ENCODE data around the gene UQCRC2. TPM values are rescaled to one million over a fixed set of nuclear protein-coding genes. Genes with fewer than 3 reads are reported as not detected.
"Not testable (repeated sequence)": the region's sequence is repeated elsewhere in the genome, so short reads cannot be mapped to it uniquely, and the experiment has no call there.

UQCRC2 gene
- 100 to 1,000 TPM; 101 to 226 (median 164) TPM for total RNA-seq
- 100 to 1,000 TPM; 131 to 325 TPM for polyA plus RNA-seq
- long read RNA-seq, donor 1, transcript UQCRC2-201 (14 exons, 2,615 nt), result major isoform, 713 of 751 reads
- long read RNA-seq, donor 1, partial matches to known transcripts, result 20 of 751 reads
- long read RNA-seq, donor 1, other reads (novel, unspliced or antisense), result 18 of 751 reads
- long read RNA-seq, donor 2, transcript UQCRC2-203 (2 exons, 699 nt), result minor isoform, 11 of 108 reads
- long read RNA-seq, donor 2, transcript UQCRC2-201 (14 exons, 2,615 nt), result major isoform, 79 of 108 reads
- long read RNA-seq, donor 2, partial matches to known transcripts, result 17 of 108 reads
- long read RNA-seq, donor 2, other reads (novel, unspliced or antisense), result 0 of 108 reads
- long read RNA-seq, donor 3, transcript UQCRC2-201 (14 exons, 2,615 nt), result major isoform, 128 of 149 reads
- long read RNA-seq, donor 3, partial matches to known transcripts, result 8 of 149 reads
- long read RNA-seq, donor 3, other reads (novel, unspliced or antisense), result 12 of 149 reads

DNA sequence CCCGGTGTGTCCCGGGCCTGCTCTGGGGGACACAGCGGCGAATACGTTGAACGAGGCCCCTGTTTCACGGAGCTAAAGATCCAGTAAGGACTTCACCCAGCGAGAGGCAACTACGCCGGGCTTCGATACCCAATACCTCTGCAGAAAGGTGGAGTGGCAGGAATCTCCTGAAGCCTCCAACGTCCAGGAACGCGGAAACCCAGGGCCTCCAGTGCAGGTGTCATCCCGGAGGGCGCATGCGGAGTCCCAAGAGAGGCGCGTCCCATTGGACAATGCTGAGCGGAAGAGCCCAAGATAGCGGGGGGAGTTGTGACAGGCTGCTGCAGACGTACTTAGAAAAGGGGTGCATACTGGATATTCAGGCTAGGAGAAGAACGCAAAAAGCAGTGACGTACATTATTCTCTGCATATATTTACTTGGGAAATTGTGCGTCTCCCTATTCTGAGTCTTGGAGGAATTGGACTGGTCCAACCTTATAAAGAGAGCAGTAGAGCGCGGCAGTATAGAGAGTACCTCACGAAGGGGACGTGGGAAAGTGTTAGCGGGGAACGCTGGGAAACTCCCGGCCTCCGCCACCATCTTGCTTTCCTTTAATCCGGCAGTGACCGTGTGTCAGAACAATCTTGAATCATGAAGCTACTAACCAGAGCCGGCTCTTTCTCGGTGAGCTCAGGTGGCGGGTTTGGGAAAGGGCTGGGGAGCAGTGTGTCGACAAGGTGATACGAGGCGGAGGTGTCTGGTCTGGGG, at the start of gene UQCRC2:
UQCRC2 (plus strand) TSS at position 569 of the 748 bp plus-strand sequence; CDS start at position 632, 63 bp downstream.
- no peaks in the 10 kb centered on the region for H3K36me3 ChIP-seq
- peaks cover 6% of the 10 kb centered on the region for H3K4me1 ChIP-seq (ENCODE audit: insufficient read depth)
- DNase-seq, result peak; percentile 81 to 87 (median 83)
- H3K27ac ChIP-seq, result peak within 1 kb of the TSS; percentile 62 to 91
- WGBS, 3 donors, result 0 to 1% (median 0%) methylated on average over 41 of the region's 41 CpGs
- intact Hi-C loops (cut with DNase I), result loop anchor here in 1 of 4 donors (5.0 kb wide), 1 partner anchor 344 kb away; the partner anchor contains the start of gene POLR3E
- peak within 1 kb of the TSS; percentile 62 for H3K4me3 ChIP-seq
- H3K9me3 ChIP-seq, result no peaks in the 10 kb centered on the region
- no peaks in the 10 kb centered on the region for H3K27me3 ChIP-seq
- TF ChIP-seq POLR2A (IDR thresholded peaks at IDR 0.05) (peak; percentile 41), EP300 (IDR thresholded peaks at IDR 0.05) (no peak)
- TF ChIP-seq, protein P1, sequence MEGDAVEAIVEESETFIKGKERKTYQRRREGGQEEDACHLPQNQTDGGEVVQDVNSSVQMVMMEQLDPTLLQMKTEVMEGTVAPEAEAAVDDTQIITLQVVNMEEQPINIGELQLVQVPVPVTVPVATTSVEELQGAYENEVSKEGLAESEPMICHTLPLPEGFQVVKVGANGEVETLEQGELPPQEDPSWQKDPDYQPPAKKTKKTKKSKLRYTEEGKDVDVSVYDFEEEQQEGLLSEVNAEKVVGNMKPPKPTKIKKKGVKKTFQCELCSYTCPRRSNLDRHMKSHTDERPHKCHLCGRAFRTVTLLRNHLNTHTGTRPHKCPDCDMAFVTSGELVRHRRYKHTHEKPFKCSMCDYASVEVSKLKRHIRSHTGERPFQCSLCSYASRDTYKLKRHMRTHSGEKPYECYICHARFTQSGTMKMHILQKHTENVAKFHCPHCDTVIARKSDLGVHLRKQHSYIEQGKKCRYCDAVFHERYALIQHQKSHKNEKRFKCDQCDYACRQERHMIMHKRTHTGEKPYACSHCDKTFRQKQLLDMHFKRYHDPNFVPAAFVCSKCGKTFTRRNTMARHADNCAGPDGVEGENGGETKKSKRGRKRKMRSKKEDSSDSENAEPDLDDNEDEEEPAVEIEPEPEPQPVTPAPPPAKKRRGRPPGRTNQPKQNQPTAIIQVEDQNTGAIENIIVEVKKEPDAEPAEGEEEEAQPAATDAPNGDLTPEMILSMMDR (IDR thresholded peaks at IDR 0.05), result peak in 1 of 3 donors; percentile 32

DNA sequence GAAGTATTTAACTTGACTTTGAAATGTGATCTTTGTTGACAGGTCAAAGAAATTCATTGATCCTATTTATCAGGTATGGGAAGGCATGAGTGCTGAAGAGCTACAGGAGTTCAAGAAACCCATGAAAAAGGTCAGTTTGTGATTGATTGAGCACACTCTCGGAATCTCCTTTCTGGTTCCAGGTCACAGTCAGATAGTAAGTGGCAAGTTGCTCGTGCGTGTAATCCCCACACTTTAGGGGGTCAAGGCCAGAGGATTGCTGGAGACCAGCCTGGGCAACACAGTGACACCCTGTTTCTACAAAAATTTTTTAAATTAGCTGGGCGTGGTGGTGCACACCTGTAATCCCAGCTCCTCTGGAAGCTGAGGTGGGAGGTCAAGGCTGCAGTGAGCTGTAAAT, 20.5 kb upstream of the UQCRC2 start:
- DNase-seq; H3K4me1 ChIP-seq (ENCODE audit: insufficient read depth); H3K27ac ChIP-seq; H3K27me3 ChIP-seq; H3K4me3 ChIP-seq; H3K9me3 ChIP-seq; intact Hi-C loops (cut with DNase I); H3K36me3 ChIP-seq: not testable (repeated sequence)
- WGBS, 3 donors, result 38 to 52% (median 48%) methylated on average over 3 of the region's 4 CpGs

DNA sequence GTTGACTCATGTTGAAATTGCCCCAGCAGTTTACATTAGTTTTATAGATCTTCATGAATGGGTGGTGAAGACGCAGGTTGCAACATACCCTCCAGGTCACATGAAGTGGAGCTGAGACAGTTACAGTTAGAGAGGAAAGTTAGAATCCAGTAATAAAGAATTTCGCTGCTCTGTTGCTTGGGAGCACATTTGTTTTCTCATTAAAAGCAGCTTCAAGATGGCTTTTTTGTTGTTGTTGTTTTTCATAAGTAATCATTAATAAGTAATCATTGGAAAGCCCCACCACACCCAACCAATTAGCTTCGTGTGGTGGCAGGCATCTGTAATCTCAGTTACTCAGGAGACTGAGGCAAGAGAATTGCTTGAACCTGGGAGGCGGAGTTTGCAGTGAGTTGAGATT, 19.8 kb upstream of the UQCRC2 start:
- intact Hi-C loops (cut with DNase I); DNase-seq; H3K27me3 ChIP-seq; H3K4me1 ChIP-seq (ENCODE audit: insufficient read depth); H3K4me3 ChIP-seq; H3K9me3 ChIP-seq; H3K36me3 ChIP-seq; H3K27ac ChIP-seq: not testable (repeated sequence)
- WGBS, 3 donors, result 72 to 77% (median 75%) methylated on average over 4 of the region's 4 CpGs

DNA sequence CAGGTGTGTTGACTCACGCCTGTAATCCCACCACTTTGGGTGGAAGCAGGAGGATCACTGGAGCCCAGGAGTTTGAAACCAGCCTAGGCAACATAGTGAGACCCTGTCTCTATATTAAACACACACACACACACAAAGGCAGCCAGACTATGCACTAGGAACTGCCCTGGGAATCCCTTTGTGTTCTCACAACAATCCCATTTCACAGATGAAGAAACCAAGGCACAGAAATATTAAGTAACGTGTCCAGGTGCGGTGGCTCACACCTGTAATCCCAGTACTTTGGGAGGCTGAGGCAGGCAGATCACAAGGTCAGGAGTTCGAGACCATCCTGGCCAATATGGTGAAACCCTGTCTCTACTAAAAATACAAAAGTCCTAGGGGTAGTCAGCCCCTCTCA, 19.4 kb upstream of the UQCRC2 start:
- DNase-seq; intact Hi-C loops (cut with DNase I); H3K9me3 ChIP-seq; H3K36me3 ChIP-seq; H3K4me3 ChIP-seq; H3K27me3 ChIP-seq; H3K27ac ChIP-seq; H3K4me1 ChIP-seq (ENCODE audit: insufficient read depth): not testable (repeated sequence)
- 73 to 82% (median 81%) methylated on average over 4 of the region's 4 CpGs for WGBS, 3 donors

DNA sequence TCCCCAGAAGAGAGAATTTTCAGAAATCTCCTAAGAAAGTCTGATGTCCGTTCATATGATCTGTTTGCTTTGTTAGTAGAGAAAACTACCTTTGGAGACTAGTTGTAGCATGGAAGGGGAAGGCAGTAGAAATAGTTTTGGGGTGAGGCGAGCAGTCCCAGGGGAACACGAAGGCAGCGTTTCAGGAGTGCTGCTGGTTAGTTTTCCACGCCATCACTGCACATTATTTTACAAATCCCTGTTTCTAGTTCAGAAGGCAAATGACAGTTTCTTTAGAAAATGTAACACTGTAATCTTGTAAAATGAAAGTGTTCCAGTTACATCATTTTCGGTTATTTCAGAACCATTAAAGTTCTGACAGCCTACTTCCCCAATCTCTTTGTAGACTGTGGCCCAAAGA, 16.9 kb upstream of the UQCRC2 start:
- H3K27me3 ChIP-seq; H3K36me3 ChIP-seq; DNase-seq; H3K4me3 ChIP-seq; H3K27ac ChIP-seq; H3K4me1 ChIP-seq (ENCODE audit: insufficient read depth); intact Hi-C loops (cut with DNase I); H3K9me3 ChIP-seq: not testable (repeated sequence)
- 54 to 69% (median 63%) methylated on average over 6 of the region's 6 CpGs for WGBS, 3 donors

DNA sequence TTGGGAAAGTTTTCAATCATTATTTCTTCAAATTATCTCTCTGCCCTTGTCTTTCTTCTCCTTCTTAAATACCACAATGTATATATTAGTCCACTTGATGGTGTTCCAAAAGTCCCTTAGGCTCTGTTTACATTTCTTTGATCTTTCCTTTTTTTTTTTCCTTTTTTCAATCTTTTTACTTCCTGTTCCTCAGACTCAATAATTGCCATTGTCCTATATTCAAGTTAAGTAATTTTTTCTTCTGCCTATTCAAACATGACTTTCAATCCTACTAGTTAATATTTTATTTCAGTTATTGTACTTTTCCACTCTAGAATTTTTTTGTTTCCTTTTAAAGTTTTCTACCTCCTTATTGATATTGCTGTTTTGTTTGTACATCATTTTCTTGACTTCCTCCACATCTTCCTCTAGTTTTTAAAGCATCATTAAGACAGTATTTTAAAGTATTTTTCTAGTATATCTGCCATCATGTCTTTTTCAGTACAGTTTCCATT, 15.8 kb upstream of the UQCRC2 start:
- no peaks in the 10 kb centered on the region for H3K9me3 ChIP-seq
- H3K27me3 ChIP-seq, result no peaks in the 10 kb centered on the region

More for the DNA sequence above, 15.8 kb upstream of the UQCRC2 start:
- DNase-seq, result no peak
- H3K4me3 ChIP-seq, result no peak overlapping the region
- no peaks in the 10 kb centered on the region for H3K4me1 ChIP-seq (ENCODE audit: insufficient read depth)
- TF ChIP-seq, protein P1 (IDR thresholded peaks at IDR 0.05), result no peak
- TF ChIP-seq POLR2A (IDR thresholded peaks at IDR 0.05) (no peak), EP300 (IDR thresholded peaks at IDR 0.05) (no peak)
- H3K36me3 ChIP-seq, result no peaks in the 10 kb centered on the region
- intact Hi-C loops (cut with DNase I), result no loop called here
- no peak overlapping the region for H3K27ac ChIP-seq
